Glomerular visceral epithelial cell (primary cell): ENCODE data around the gene TNNI3.

Source experiments
- DNase-seq: peaks from one replicate; pipeline ENCODE4 v3.0.0-alpha.2; 2016; ENCODE audit errors: extremely low spot score

TNNI3 gene

DNA sequence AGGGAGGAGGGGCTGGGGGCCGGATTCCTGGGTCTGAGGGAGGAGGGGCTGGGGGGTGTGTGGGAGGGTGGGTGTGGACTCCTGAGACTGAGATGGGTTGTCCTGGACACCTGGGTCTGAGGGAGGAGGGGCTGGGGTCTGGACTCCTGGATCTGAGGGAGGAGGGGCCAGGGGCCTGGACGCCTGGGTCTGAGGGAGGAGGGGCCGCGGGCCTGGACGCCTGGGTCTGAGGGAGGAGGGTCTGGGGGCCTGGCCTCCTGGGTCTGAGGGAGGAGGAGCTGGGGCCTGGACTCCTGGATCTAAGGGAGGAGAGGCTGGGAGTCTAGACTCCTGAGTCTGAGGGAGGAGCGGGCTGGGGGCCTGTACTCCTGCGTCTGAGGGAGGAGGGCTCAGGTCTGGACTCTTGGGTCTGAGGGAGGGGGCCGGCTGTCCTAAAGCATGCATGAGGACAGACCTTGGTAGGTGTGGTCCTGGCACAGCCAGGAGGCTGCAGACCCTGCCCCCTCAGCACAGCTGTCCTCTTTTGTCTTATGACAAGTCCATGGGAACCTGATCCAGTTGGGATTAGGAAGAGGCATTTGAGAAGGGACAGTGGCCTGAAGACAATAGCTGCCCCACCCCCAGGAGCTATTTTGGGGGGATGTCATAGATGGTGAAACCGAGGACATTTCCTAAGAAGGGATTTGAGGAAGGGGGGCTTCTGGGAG is 9.8 kb downstream of the TNNI3 start:
- no peak for DNase-seq

DNA sequence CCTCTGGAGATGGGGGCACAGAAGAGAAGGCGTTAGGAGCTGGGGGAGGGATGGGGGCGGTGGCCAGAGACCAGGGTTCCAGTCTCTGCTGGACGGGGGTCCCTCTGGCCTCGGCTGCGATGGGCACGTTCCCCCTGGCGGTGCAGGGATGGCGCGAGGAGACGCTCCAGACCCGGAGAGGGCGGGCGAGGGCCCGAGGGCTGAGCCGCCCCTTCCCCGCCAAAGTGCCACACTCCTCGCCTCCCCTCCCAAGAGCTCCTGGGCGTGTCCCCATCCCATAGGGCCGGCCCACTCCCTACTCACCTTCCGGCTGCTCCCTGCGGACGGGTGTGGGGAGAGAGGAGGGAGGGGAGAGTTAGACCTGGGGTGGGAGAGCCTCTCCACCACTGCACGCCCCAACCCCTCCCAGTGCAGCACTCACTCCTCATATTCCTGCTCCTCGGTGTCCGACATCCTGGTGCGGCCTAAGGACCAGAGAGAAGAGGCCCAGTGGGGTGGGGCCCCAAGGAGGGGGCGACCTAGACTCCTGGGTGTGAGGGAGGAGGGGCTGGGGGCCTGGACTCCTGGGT is 10.7 kb downstream of the TNNI3 start:
- DNase-seq, result peak; percentile 42

GRCh38 chr19:55146078-55146704 is 11.3 kb downstream of the TNNI3 start:
- DNase-seq, result peak; percentile 45

DNA sequence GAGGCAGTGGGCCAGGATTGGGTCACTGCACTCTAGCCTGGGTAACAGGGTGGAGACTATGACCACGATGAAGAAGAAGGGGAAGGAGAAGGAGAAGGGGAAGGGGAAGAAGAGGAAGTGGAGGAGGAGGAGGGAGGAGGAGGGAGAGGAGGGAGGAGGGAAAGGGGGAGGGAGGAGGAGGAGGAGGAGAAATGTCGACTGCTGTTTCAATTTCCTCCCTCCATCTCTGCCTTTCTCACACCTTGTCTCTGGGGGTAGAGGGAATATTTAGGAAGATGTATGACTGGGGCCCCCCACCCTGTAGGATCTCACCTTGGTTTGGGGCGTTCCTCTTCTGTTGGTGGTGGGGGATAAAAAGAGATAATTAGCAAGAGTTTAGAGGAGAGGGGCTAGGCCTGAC is 12.3 kb downstream of the TNNI3 start:
- DNase-seq, result no peak

- DNase-seq, result no peak
Observed at GRCh38 chr19:55141696-55142095, 15.8 kb downstream of the TNNI3 start.

DNA sequence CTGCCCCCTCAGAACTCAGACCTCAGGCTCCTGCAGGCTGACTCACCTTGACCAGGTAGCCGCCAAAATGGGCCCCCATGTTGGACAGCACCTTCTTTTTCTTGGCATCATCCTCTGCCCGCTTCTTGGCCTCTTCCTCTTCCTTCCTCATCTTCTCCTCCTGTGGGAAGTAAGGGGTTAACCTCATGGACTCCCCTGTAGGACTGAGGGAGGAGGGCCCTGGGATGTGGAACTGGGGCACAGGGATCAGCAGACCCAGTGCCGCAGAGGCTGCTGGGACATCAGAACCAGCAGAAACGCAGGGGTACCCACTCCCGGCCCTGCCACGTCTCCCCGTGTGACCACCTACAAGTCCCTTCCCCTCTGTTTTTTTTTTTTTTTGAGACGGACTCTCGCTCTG is 19.6 kb downstream of the TNNI3 start:
- no peak for DNase-seq

GRCh38 chr19:55136399-55137102 is 21.0 kb downstream of the TNNI3 start:
- no peak for DNase-seq

DNA sequence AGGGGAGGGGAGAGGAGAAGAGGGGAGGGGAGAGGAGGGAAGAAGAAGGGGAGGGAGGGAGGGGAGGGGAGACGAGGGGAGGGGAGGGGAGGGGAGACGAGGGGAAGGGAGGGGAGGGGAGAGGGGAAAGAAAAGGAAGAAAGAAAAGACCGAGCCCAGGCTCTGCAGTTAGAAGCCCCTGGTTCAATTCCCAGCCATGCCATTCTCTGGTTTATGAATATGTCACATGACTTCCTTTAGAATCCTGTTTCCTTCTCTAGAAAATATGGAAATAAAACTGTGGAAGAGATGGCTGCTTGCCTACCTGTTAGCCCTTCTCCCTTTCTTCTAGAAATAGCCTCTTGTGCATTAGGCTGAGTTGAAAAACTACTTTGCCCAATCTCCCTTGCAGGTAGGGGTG is 22.8 kb downstream of the TNNI3 start:
- DNase-seq, result no peak

GRCh38 chr19:55133639-55134444 is 23.7 kb downstream of the TNNI3 start:
- no peak for DNase-seq

DNA sequence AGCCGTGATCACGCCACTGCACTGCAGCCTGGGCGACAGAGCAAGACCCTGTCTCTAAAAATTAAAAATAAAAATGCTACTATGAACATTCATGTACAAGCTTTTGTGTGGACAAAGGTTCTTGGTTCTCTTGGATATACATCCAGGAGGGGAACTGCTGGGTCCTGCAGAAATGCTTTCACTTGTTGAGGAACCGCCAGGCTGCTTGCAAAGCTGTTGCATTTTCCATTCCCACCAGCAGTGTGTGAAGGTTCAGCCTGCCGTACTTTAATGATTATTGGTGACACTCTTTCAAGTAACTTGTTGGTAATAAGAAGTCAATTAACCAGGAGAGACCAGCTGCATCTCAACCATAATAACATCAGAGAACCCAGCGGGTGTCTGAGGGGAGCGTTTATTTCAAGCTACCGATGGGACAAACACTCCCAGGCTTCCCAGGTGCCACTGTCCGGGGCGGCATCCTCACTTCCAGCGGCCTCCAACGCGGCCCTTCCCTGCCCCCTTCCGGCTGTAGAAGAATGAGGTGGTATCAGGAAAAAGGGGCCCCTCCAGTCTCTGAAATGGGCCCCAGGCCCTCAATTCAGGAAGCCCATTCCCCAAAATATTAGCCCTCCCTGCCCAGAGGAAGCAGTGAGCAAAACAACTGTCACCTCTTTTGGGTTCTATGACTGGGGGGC is 24.9 kb downstream of the TNNI3 start:
- no peak for DNase-seq

- DNase-seq, result no peak
Observed at GRCh38 chr19:55131421-55131820, 26.1 kb downstream of the TNNI3 start.

DNA sequence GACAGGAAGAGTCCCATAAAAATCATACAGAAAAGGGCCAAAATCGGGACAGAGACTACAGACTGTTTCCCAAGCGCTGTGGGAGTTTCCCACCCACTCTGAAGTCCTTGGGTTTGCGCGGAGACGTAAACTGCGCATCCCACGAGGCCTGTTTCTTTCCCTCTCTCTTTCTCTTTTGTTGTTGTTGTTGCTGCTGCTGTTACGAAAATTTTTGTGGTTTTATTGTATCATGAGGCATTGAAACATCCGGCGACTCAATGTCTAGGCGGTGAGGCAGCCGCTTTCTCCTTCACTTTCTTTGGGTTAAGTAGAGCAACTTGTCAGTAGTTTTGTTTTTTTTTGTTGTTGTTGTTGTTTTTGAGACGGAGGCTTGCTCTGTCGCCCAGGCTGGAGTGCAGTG is 38.5 kb downstream of the TNNI3 start:
- DNase-seq, result no peak

DNA sequence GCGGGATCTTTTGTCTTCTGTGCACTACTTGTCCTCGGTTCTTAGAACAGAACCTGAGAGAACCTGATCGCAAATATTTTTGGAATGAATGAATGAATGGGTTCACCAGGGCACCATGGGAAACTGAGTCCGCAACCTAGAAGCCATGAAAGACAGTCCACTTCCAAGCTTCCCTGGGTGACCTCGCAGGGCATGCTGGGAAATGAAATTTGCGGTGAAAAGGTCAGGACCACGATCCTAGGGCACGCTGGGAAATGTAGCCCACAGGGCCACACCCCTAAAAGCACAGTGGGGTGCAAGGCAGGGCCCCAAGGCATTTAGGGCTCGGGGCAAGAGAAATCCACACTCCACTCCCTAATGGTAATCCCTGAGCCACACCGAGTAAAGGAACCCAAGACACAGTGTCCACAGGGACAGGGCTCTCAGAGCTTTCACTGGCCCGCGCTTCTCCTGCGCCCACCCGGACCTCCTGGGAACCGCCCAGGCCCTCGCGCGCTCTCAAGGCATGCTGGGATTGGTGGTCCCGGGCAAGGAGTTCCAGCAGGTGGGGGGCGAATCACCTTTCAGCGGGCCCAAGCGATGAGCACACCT is 39.0 kb downstream of the TNNI3 start:
- DNase-seq, result no peak

- peak; percentile 99 for DNase-seq
Observed at GRCh38 chr19:55117663-55118391, 39.7 kb downstream of the TNNI3 start.

GRCh38 chr19:55116859-55117662 is 40.5 kb downstream of the TNNI3 start, which contains the start of gene PPP1R12C:
Gene PPP1R12C (minus strand): TSS chr19:55117637. CDS start chr19:55117543, 94 bp downstream.
- peak; percentile 19 for DNase-seq

- peak; percentile 60 for DNase-seq
Observed at GRCh38 chr19:55116232-55116858, 41.2 kb downstream of the TNNI3 start.

DNA sequence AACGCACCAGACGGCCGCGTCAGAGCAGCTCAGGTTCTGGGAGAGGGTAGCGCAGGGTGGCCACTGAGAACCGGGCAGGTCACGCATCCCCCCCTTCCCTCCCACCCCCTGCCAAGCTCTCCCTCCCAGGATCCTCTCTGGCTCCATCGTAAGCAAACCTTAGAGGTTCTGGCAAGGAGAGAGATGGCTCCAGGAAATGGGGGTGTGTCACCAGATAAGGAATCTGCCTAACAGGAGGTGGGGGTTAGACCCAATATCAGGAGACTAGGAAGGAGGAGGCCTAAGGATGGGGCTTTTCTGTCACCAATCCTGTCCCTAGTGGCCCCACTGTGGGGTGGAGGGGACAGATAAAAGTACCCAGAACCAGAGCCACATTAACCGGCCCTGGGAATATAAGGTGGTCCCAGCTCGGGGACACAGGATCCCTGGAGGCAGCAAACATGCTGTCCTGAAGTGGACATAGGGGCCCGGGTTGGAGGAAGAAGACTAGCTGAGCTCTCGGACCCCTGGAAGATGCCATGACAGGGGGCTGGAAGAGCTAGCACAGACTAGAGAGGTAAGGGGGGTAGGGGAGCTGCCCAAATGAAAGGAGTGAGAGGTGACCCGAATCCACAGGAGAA is 42.0 kb downstream of the TNNI3 start:
- no peak for DNase-seq

- no peak for DNase-seq
Observed at GRCh38 chr19:55114566-55115145, 42.9 kb downstream of the TNNI3 start.
